T follicular helper cell (primary cell): ENCODE results near the gene PRXL2B.
"Not testable (repeated sequence)": the region's sequence is repeated elsewhere in the genome, so short reads cannot be mapped to it uniquely, and the experiment has no call there.

Source experiments
- DNase-seq: peaks from one replicate; pipeline ENCODE4 v3.0.0-alpha.2; 2020; ENCODE audit warnings: low read depth

Gene PRXL2B

DNA sequence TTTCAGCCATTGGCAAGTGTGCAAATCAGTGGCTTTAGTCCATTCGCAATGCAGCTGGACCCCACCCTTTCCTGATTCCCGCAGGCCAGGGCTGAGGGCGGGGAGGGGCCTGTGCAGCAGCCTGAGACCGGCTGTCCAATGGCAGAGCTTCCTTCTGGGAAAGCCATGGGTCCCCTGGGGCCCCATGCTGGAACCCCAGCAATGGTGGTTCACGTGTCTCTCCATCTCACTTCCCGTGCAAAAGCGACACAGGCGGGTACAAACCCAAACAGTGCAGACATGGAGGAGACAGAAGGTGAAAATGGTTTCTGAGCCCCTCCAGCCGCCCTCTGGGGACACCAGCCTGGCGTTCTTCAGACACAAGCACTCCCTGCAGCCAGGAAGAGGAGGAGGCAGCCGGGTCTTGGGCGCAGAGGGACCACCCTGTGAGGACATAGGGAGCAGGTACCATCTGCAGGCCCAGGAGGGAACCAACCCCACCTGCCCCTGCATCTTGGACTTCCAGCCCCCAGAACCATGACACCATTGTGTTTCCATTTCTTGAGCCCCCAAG, 36.2 kb upstream of the PRXL2B start:
- not testable (repeated sequence) for DNase-seq

DNA sequence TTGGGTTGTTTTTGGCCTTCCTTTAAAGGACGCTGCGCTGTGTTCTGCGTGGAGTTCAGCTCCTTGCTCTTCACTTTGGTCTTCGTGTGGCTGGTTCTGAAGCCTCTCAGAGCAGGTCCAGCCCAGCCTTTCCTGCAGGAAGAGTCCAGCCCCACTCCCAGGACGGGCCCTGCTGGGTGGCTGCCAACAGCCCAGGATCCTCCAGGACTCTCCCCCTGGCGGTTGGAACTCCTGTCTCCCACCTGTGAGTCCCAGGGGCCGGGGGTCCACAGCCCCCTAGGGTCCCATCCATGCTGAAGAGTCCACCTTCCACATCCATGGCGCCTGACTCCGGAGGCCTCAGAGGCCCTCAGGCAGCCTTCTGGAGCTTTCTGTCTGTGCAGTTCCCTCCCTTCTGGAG, 35.0 kb upstream of the PRXL2B start:
- DNase-seq = not testable (repeated sequence)

DNA sequence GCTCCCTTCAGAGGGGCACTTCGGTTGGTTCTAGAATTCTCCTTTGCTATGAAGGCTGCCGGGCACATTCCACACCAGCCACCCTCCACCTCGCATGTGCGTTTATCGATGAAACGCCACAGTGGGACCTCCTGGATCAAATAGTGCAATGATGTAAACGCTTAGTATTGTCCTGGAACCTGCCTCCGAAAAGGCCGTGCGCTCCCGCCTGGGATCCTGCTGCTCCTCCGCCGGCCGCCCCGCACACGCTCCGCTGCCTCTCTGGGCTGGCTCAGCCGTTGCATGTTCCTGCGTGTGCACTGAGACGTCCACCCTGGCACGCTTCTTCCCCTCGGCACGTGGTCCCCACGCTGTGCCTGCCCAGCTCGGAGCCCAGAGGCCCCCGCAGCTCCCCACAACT, 34.4 kb upstream of the PRXL2B start:
- DNase-seq = no peak

DNA sequence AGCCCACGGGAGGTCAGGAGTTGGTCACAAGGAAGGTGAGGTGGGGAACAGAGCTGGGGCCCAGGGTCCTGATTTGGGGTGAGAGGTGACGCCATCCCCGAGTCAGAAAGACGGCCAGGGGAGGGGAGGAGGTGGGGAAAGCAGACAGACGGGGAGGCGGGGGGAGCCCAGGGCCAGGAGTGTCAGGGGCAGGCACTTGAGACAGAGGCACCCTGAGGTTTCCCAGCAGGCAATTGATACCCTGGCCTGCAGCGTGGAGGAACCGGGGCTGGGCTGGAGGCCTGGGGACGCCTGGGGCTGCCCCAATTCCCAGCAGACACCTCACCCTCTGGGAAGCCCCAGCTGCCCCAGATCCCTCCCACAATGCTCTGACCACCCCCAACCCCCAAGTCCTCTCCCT, 33.5 kb upstream of the PRXL2B start:
- not testable (repeated sequence) for DNase-seq

DNA sequence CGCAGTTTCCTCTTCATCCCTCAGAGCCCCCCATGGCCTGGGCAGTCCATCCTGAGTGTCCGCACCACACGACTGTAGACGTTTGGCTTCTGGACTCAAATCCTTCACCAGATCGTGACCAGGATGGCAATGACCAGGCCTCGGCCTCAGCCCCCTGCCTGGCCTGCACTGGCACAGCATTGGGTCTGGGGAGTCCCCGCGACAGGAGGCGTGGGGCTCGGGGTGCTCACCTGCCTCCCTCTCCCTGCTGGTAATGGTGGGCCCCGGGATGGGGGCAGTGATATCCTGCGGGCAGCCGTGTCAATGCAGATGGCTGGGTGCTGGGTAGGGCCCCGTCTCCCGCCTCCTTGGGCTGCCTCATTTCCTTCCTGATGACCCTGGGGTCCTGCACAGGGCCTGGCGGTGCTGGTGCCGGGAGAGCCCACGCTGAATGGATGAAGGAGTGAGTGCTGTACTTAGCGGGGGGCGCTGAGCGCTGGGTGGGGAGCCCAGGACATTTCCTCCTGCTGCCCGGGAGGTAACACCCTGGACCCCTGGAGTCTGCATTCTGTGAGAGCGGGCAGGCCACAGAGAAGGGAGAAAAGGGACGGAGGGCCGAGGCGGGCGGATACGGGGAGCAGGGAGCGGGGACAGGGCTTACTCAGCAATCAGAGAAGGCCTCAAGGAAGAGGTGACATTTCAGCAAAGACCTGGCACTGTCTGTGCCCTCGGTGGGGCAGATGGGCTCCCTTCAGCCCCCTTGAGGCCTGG, 32.5 kb upstream of the PRXL2B start:
- DNase-seq = no peak

DNA sequence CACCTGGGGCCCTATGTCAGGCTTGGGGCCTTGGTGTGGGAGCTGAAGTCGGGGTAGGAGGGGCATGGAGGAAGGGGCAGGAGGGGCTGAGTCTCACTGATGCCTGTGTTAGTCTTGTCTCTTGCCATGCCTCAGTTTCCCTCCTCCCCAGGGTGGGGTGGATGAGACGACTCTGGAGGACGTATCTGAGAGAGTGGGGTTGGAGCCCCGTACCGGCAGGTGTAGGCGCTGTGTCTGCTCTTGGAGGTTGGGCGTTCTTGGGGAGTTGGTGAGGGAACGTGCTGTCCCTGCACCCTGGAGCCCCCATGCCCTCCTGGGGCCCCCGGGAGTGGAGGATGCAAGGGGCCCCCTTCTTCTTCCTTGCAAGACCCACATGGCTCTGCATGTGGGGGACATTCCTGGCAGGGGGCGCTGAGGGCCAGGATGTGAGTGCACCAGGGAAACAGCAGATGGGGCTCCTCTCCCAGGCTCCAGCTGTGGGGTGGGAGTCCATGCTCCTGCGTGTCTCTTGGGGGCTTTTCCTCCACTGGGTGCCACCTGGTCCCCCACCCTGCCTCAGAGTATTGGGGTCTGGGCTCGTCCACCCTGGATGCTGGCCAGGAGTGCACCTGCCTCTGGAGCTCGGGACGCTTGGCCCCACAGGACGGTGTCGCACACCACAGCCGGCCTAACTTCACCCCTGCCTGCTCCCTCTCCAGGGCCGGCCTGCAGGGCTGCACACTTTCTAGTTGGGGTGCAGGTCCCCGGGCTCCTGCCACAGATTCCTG, 31.8 kb upstream of the PRXL2B start:
- peak; percentile 39 for DNase-seq

DNA sequence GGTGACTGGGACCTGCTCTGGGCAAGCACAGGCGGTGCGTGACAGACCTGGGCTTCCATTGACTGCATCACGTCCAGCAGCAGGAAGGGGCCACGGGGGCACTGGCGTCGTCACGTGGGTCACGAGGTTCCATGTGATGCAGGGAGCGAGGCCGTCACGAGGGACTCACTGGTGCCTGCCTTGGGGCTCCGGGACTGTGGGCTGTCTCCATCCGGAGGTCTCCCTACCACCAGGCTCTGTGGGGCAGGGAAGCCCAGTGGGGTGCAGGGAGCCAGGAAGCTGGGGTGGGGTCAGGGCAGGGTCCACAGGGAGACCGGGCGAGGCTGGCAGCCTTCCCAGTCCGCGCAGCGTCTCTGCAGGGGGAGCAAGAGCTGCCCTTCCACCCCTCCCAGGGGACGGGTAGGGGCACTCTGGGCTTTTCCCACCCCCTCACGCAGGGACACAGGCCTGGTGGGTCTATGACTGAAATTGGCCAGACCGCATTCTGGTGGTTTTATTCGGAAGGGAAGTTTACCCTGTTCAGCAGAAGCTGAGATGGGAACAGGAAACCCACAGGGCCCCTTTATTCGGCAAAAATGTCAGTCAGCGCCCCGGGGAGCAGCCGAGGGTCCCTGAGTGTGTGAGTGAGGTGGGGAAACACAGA, 30.8 kb upstream of the PRXL2B start:
- DNase-seq = peak; percentile 50

DNA sequence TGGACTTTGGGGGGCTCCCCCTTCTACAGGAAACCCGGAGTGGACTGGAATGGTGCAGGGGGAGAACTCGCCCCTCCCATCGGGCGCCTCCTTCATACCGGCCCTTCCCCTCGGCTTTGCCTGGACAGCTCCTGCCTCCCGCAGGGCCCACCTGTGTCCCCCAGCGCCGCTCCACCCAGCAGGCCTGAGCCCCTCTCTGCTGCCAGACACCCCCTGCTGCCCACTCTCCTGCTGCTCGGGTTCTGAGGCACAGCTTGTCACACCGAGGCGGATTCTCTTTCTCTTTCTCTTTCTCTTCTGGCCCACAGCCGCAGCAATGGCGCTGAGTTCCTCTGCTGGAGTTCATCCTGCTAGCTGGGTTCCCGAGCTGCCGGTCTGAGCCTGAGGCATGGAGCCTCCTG, 30.3 kb upstream of the PRXL2B start, which contains the start of gene TNFRSF14:
Gene TNFRSF14 (plus strand): TSS at position 95 of the 401 bp plus-strand sequence. CDS start 294 bp downstream, at position 389.
- peak; percentile 60 for DNase-seq

DNA sequence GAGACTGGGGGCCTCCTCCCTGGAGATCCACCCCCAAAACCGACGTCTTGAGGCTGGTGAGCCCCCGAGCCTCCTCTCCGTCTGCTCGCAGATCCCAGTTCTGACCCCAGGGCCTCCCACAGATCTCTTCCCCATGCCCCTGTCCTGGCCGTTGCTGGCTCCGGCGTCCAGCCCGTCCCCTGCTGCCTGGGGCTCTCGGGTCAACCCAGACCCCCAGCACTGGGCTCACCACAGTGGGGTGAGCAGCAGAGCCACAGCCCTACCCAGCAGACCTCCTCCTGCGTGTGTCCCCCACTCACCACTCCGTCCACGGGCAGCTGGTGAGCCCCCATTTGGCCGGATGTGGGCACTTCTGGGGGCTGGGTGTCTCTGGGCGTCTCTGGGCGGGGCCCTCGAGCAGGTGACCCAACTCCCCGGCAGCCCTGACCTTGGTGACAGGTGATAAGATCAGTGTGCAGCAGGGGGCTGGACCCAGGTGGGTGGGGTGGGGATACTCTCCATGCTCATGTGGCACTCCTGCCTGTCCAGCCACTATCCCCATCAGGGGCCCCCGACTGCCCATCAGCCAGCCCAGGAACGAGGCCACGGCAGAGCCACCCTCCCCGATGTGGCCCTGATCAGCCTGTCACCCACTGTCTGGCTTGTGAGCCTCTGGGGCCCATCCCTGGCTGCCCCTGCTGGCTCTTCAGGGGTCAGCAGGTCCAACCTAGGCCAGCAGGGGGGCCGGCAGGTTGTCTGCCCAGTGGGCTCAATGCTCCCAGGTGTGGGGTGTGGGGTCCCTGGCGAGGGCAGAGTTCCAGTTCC, 29.7 kb upstream of the PRXL2B start:
- no peak for DNase-seq

DNA sequence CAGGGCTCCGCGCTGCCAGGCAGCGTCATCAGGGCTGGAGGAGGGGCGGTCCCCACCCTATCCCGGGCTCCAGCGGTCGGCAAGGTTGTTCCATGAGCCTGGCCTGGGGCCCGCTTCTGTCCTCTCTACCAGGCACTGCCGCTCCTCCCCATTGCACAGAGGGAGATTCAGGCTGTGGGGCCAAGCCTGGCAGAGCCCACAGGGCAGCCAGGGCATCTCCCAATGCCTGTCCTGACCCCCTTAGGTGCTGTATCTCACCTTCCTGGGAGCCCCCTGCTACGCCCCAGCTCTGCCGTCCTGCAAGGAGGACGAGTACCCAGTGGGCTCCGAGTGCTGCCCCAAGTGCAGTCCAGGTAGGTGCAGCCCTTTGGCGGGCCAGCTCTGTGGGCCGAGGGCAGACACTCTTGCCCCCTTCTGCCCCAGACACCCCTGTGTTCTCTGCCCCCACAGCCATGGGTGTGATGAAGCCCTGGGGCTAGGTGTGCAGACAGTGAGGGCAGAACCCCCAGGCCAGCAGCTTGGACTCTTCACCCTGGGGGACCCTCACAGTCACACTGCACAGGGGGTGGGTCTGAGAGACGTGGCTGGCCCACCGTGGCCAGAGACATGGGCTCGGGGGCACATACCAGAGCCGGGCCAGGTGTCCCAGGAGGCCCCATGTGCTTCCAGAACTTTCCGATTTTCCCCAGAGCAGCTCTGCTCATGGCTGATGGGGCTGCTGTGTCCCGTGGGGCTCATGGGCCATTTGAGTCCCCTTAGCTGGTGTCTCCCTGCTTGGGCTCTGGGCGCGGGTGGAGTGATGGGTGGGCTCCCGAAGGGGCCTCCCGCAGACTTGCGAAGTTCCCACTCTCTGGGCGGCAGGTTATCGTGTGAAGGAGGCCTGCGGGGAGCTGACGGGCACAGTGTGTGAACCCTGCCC, 28.8 kb upstream of the PRXL2B start:
- DNase-seq = no peak

DNA sequence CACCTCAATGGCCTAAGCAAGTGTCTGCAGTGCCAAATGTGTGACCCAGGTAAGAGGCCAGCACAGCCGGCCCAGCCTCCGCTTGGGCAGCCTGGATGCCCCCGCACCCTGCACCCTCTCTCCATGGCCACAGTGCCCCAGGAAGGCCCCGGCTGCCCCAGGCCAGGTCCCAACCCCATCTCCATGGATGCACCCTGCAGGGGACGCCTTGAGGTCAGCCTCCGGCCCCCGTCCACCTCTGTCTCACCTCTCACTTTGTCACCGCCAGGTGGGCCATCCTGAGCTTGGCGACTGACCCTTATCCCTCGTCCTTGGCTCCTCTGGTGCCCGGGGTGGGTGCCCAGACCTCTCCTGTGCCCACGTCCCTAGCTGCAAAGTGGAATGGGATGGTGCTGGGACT, 28.2 kb upstream of the PRXL2B start:
- DNase-seq = no peak

DNA sequence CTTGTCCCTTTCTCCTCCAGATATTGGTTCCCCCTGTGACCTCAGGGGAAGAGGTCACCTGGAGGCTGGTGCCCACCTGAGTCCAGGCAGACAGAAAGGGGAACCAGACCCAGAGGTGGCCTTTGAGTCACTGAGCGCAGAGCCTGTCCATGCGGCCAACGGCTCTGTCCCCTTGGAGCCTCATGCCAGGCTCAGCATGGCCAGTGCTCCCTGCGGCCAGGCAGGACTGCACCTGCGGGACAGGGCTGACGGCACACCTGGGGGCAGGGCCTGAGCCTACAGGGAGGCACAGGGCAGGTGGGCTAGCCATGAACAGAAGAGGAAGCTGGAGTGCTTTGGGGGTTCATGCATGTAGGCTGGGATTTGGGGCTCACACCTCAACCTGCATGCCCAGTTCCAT, 27.7 kb upstream of the PRXL2B start:
- no peak for DNase-seq

DNA sequence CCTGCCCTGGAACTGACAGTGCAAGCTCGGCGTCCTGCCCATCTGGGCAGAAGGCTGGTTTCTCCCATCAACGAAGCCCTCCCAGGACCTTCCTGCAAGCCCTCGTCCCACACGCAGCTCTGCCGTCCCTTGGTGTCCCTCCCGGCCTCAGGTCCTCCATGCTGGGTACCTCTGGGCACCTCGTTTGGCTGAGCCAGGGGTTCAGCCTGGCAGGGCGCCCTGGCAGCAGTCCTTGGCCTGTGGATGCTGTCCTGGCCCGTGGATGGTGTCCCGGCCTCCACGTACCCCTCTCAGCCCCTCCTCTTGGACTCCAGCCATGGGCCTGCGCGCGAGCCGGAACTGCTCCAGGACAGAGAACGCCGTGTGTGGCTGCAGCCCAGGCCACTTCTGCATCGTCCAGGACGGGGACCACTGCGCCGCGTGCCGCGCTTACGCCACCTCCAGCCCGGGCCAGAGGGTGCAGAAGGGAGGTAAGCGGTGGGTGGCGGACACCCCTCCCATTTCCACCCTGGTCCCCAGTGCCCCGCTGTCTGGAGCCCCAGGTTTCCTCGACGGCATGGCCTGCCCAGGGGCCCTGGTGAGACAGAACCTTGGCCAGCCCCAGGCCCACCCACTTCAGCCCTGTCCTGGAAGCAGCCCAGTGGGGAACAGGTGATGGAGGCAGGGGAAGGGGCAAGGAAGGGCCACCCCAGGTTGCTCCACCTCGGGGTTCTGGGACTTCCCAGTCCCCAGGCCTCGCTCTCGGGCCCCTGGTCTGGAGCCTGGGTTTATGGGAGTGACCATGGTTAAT, 26.9 kb upstream of the PRXL2B start:
- DNase-seq = no peak

DNA sequence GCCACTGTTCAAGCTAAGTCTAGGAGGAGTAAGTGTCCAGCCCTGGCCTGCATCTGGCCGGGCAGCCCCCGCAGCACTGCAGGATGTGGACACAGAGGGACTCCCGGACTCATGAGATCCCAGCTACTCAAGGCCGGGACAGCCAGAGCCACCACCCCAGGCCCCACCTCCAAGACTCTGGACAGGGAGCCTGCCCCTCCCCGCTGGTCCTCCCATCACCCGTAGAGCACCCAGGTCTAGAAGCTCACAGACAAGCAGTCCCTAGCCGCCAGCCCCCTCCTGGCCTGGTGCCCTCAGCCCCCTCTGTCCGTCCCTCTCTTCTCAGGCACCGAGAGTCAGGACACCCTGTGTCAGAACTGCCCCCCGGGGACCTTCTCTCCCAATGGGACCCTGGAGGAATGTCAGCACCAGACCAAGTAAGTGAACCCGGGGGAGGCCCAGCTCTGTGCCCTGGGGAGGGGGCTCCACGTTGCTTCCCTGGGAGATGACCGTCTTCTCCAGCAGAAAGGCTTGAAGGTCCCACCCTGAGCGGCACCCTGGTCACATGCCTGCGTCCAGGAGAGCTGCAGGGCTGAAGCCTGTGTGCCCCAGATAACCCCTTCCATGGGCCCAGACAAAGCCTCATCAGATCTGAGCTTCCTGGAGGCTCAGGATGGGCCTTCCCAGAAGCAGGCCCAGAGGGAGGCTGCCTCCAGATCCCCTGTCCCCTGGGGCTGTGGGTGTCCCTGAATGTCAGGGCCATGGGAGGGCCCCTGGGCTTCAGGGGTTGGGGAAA, 26.1 kb upstream of the PRXL2B start:
- no peak for DNase-seq

DNA sequence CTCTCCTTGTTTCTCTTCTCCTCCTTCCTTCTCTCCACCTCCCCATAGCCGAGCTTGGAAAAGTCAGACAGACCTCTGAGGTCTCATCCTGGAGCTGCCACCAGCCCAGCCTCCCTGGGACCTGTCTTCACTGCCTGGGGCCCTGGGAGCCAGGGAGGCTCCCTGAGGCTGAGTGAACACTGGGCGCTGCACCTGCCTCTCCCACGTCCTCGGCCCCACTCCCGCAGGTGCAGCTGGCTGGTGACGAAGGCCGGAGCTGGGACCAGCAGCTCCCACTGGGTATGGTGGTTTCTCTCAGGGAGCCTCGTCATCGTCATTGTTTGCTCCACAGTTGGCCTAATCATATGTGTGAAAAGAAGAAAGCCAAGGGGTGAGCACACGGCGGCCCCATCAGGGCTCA, 25.1 kb upstream of the PRXL2B start:
- DNase-seq = no peak

DNA sequence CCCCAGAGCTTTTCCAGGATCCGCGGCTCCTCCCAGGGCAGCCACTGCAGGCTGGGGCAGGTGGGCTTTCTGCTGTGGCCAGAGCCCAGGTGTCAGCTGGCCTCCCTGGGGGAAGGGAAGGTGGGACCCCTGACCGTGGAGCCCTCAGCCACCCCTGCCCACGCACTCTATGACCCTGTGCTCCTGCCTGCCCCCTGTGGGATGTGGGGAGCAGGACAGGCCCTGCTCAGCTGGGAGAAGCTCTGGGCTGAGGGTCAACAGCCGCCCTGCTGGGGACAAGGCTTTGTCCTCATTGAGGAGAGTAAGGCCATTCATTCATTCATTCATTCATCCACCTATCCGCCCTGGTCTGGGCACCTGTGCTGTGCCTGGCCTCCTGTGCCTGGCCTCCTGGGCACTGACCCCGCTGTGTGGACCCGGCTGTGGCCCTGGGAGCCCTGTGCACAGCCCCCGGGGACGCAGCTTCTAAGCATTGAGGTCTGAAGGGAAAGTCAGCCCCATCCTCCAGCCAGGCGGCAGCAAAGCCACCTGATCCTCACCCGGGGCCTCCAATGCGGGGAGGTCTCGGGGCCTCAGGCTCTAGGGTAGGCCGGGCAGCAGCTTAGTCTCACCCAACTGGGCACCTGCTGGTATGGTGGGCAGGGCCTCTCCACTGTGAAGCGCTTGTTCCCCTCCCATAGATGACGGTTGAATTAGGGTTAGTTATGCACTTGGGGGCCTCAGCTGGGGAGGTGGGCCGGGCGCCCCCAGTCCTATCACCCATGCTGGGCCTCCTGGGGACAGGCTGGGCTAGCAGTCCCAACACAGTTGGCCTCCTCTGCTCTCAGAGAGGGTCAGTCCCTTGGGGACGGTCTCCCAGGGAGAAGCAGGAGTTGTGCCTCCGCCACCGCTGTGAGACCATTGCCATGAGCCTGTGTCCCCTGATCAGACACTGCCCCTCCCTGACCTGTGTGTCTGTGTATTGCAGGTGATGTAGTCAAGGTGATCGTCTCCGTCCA, 24.4 kb upstream of the PRXL2B start:
- DNase-seq = no peak

DNA sequence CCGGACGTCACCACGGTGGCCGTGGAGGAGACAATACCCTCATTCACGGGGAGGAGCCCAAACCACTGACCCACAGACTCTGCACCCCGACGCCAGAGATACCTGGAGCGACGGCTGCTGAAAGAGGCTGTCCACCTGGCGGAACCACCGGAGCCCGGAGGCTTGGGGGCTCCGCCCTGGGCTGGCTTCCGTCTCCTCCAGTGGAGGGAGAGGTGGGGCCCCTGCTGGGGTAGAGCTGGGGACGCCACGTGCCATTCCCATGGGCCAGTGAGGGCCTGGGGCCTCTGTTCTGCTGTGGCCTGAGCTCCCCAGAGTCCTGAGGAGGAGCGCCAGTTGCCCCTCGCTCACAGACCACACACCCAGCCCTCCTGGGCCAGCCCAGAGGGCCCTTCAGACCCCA, 23.4 kb upstream of the PRXL2B start:
- no peak for DNase-seq
